ENCODE data around the gene EFEMP2. TPM values are rescaled to one million over a fixed set of nuclear protein-coding genes. Genes with fewer than 3 reads are reported as not detected.
A peak's percentile ranks its signal among the peaks of the same experiment; 100 is the strongest.

Gene EFEMP2
- total RNA-seq, 1 experiment from 2014 or later, result 26.2 TPM

DNA sequence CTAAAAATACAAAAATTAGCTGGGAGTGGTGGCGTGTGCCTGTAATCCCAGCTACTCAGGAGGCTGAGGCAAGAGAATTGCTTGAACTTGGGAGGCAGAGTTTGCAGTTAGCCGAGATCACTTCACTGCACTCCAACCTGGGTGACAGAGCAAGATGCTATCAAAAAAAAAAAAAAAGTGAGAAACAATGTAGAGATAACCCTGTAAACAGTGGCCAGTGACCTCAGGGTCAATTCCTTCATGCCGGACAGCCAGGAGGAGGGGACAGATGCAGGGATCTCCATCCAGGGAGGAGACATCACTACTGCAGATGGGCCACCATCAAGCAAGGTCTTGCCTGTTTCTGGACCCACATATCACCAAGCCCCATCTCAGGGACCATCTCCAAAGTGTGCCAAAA is 24.9 kb downstream of the EFEMP2 start:
- H3K56ac ChIP-seq (ENCODE audit: insufficient read length, low read depth, low read length), result no peak overlapping the region
- DNase-seq, result no peak
- no peak overlapping the region for H3T11ph ChIP-seq (ENCODE audit: low read length)
- no peaks in the 10 kb centered on the region for H3K4me1 ChIP-seq (ENCODE audit: insufficient read depth, low read length)
- H3K18ac ChIP-seq (ENCODE audit: insufficient read length, low read depth, low read length), result no peak overlapping the region
- no peaks in the 10 kb centered on the region for H3K79me1 ChIP-seq (ENCODE audit: insufficient read depth, low read depth, low read length, poor library complexity, severe bottlenecking)
- H2BK120ac ChIP-seq (ENCODE audit: low read depth, low read length, poor library complexity, severe bottlenecking), result no peak overlapping the region
- no peak overlapping the region for H4K8ac ChIP-seq (replicated peaks; ENCODE audit: insufficient read length, low read depth, low read length)
- no peak overlapping the region for H3K4me2 ChIP-seq (ENCODE audit: insufficient read depth, insufficient read length, low read length)
- H3K9me3 ChIP-seq (ENCODE audit: control insufficient read depth, low read depth, low read length), result no peaks in the 10 kb centered on the region
- peaks cover 20% of the 10 kb centered on the region for H3K27me3 Mint-ChIP-seq (ENCODE audit: low read depth)
- H2BK12ac ChIP-seq (ENCODE audit: insufficient read length, low read depth, low read length), result no peak overlapping the region
- H4K5ac ChIP-seq (ENCODE audit: insufficient read length, low read depth, low read length), result no peak overlapping the region
- no peak overlapping the region for H2BK15ac ChIP-seq (ENCODE audit: low read depth, low read length)
- no peak overlapping the region for H4K91ac ChIP-seq (ENCODE audit: insufficient read length, low read depth, low read length)
- no peak overlapping the region for H2AK5ac ChIP-seq (ENCODE audit: insufficient read length, low read length)
- peaks cover 8 to 14% of the 10 kb centered on the region in 2 experiments for H3K4me1 Mint-ChIP-seq
- no peaks in the 10 kb centered on the region for H4K20me1 ChIP-seq (ENCODE audit: control insufficient read depth, insufficient read depth, insufficient read length)
- H3K27ac Mint-ChIP-seq, result 0 out of 7 replicates have a peak overlapping the region, but pooled peaks of 1 of the 3 experiments have one; percentile 35
- H2BK20ac ChIP-seq (ENCODE audit: low read depth, low read length, poor library complexity, severe bottlenecking), result no peak overlapping the region
- no peaks in the 10 kb centered on the region for H3K79me2 ChIP-seq (ENCODE audit: insufficient read depth, low read length)
- H3K4ac ChIP-seq (ENCODE audit: low read depth, low read length), result no peak overlapping the region
- WGBS (ENCODE audit: extremely low coverage, insufficient read length, low lambda C conversion rate), result no CpG with 5 or more reads among the region's 3 CpGs
- H3K27ac ChIP-seq (ENCODE audit: insufficient read length, low read depth, low read length), result no peak overlapping the region
- no peak overlapping the region for H3K23ac ChIP-seq (ENCODE audit: insufficient read length, low read depth, low read length)
- peaks cover 10 to 18% (median 11%) of the 10 kb centered on the region in 3 experiments; a peak in 6 of 7 replicates for H3K36me3 Mint-ChIP-seq (ENCODE audit: insufficient read depth in 1 of 3, low read depth in 3 of 3)
- no peak overlapping the region; a peak in 1 of 5 replicates for H3K4me3 Mint-ChIP-seq
- no peaks in the 10 kb centered on the region for H3K23me2 ChIP-seq (ENCODE audit: insufficient read length, low read depth, low read length, poor library complexity, severe bottlenecking)
- no peak overlapping the region for H3K9ac ChIP-seq (ENCODE audit: extremely low read depth, insufficient read length, low read length)
- peaks cover 3 to 7% of the 10 kb centered on the region in 2 experiments; a peak in 2 of 5 replicates for H3K9me3 Mint-ChIP-seq
- TF ChIP-seq, protein P1, sequence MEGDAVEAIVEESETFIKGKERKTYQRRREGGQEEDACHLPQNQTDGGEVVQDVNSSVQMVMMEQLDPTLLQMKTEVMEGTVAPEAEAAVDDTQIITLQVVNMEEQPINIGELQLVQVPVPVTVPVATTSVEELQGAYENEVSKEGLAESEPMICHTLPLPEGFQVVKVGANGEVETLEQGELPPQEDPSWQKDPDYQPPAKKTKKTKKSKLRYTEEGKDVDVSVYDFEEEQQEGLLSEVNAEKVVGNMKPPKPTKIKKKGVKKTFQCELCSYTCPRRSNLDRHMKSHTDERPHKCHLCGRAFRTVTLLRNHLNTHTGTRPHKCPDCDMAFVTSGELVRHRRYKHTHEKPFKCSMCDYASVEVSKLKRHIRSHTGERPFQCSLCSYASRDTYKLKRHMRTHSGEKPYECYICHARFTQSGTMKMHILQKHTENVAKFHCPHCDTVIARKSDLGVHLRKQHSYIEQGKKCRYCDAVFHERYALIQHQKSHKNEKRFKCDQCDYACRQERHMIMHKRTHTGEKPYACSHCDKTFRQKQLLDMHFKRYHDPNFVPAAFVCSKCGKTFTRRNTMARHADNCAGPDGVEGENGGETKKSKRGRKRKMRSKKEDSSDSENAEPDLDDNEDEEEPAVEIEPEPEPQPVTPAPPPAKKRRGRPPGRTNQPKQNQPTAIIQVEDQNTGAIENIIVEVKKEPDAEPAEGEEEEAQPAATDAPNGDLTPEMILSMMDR (conservative IDR thresholded peaks at IDR 0.05), result no peak
- no peak overlapping the region for H3K14ac ChIP-seq (ENCODE audit: insufficient read depth, low read length)
- H3K27me3 ChIP-seq (ENCODE audit: insufficient read depth, low read length), result no peaks in the 10 kb centered on the region
- no peak overlapping the region for H2AFZ ChIP-seq (ENCODE audit: low read length)
- H2BK5ac ChIP-seq (ENCODE audit: insufficient read length, low read length), result no peak overlapping the region

Measured in H9 (cell line).